Colon (tissue), 2 donors: Measurements from ENCODE around the gene RECQL5.
"Not testable (repeated sequence)": the region's sequence is repeated elsewhere in the genome, so short reads cannot be mapped to it uniquely, and the experiment has no call there.

Source experiments
- FAIRE-seq: peaks from 2 replicates; lab custom pipeline; 2012; peaks lifted over from hg19 to GRCh38; lab: Jason Lieb, UNC
- donor health status: control.
- donor health status: control.

The RECQL5 gene

DNA sequence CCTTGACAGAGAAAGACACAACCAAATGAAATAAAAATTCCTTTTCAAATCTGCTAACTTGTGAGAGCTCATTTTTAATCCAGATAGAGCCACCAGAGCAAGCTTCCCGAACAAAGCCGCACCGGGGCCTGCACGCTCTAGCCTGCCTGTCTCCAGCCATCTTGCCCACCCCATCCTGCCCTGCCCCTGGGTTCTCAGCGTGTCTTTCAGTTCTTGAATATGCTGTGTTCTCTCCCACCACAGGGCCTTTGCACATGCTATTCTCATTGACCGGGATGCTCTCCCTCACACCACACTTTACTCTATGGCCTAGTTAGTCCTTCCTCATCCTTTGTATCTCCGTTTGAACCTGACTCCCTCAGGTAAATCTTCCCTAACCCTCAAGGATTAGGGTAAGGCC, 19.0 kb downstream of the RECQL5 start:
- no peak for FAIRE-seq

DNA sequence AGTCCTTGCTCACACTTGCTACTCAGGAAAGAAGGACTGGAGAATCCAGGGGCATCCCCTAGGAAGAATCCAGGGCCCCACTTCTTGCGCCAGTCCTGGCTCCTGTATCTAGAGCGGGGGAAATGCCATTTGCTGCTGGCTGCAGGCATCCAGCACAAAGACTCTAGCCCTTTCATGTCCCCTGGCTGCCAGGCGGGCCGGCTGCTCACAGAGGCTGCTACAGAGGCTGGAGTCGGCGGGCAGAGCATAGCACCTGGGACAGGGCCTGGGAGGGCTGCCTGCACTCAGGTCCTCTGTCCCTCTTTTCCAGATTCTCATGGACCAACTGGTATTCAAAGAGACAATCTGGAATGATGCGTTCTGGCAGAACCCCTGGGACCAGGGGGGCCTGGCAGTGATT, 19.9 kb downstream of the RECQL5 start:
- FAIRE-seq = no peak

DNA sequence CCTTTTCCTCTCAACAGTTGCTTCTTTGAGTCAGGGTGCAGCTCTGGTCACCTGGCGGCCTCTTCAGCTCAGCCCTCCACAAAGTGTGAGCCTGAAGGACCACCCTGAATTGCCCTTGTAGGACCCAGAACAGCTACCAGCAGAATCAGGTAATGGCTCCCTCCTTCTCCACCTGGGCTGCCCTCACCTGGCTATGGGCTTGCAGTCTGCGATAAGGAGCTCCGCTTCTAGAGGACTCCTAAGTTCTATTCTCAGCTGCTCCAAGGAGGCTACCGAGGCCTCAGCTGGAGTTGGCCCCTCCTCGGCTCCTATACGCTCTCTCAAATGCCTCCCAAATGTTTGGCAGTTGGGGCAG, 20.3 kb downstream of the RECQL5 start:
- no peak for FAIRE-seq

DNA sequence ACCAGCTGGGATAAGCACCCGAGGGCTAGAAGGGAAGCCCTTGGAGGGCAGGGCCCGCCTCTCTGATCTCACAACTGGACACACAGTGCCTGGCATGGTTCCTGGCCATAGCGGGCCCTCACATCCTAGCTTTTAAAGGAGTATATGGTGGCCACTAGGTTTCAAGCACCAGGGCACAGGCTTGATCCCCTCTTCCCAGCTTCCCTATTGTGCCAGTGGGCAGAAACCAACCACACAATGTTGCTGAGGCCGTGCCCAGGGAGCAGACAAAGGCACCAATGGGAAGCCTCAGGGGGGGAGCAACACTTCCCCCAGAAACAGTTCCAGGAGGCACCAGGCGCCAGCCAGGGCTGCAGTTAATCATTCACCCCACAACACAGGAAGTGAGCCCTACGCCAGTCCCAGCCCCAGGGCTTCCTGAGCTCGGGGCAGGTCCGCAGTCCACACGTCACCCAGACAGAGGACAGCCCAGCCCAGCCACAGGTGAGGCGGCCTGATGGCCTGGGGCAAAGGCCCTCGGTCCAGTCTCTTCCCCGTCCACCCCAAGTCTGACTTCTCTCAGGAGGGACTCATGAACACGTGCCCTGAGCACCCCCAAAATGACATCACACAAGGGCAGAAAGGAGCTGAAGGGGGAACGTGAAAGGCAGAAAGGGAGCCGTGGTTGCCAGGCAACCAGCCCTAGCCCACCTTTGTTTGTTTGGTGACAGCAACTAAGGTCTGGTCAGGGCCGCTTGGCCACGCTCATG, 20.9 kb downstream of the RECQL5 start:
- no peak for FAIRE-seq

DNA sequence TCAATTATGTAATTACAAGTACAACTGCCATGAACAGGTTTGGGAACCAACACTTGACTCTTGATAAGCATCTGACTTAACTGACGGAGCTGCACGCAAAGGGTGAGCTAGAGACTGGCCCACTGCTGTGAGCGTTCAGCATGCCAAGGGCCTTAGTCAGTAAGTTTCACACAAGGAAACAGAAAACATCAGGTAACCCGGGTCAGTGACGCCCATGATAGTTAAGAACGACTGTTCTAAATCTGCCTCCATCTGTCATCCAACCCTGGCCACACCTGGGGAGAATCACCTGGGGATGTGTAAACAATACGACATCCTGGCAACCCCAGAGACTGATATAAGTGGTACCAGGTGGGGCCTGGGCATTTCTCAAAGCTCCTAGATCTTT, 21.5 kb downstream of the RECQL5 start:
- peak; percentile 60 for FAIRE-seq

DNA sequence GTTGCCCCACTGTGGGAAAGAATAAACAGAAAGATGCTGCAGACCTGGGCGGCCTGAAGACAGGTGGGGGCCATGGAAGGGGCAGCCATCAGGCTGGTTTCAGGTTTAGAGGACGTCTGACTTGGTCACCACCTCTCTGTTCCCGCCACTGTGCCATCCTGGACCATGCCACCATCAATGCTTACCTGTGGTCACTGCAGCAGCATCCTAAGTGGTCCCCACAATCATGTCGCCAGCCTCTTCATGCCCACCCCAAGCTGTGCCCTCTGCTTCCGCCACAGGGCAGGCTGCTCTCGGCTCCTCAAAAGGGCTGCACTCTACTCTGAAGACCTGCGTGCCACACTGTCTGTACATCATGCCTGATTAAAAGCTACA, 23.3 kb downstream of the RECQL5 start:
- FAIRE-seq = no peak

DNA sequence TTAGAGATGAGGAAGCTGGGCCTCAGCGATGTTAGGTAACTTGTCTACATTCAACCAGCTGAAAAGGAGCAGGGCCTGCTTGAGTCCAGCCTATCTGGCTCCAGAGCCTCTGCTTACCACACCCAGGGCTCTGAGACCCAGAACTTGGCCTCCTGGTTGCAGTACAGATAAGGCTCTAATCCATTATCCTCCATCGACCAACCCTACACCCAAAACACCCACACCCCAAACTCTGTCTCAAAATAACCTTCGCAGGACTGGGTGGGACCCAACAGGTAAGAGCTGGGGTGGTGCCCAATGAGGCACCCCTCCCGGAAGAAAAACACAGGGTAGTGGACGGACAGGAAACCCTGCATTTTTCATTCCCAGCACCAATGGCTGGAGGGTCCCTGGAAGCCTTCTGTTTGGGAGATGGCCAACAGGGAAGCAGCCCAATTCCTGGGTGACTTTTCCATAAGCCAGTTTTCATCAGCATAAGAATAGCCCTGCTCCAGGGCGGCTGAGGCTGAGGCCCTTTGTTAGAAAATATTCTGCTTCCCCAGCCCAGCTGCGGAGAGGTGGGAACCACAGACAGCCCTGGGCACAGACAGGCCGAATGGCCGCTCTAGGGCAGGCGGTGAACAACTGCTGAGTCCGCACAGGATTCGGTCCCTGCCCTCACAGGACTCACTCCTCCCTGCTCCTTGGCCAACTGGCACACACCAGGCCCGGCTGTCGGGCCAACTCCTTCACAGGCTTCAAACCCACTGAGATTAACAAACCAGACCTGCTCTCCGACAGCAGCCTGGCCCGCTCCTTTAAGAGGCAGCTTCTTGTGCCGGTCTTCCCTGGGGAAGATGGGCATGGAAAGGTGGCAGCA, 23.9 kb downstream of the RECQL5 start:
- FAIRE-seq = no peak

DNA sequence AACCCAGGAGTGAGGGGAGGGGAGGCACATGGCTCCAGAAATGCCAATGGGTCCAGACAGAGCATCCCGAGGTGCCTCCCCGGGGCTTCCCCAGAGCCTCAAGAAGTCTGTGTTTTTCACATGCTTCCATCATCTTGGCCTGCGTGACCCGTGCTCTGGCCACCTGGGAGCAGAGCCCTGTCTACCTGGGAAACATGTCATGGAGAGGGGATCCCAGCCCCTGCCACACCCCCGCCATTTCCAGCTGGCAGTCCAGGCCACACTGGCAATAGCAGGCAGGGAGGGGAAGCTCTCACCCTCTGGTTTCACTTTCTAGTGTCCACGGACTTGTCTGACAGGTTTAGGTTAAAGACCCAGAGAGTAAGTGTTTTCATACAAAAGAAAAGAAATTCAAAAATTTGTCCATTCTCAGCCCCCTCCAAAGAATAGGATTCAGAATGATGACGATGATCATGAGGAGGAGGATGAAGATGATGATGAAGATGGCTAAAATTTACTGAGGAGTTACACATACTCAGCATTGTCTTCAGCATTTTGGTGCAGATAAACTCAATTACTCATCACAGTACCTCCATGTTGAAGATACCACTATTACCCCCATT, 24.7 kb downstream of the RECQL5 start:
- FAIRE-seq = no peak

DNA sequence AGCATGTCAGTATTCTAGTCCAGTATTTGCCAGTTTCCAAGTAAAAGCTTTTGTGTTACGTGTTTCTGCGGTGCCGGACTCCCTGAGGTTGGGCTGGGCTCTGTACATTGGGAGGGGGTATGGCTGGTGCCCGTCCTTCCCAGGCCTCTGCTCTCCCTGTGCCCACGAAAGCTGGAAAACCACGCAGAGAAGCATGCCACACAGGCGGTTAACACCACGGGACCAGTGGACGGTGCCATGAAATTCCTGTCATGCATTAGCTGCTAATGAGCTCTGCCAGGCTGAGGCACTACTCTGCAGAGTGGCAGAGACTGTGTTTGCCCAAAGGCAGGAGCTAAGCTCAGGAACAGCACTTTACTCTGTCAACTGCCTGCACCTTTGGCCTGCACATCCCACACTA, 25.6 kb downstream of the RECQL5 start:
- FAIRE-seq = no peak

DNA sequence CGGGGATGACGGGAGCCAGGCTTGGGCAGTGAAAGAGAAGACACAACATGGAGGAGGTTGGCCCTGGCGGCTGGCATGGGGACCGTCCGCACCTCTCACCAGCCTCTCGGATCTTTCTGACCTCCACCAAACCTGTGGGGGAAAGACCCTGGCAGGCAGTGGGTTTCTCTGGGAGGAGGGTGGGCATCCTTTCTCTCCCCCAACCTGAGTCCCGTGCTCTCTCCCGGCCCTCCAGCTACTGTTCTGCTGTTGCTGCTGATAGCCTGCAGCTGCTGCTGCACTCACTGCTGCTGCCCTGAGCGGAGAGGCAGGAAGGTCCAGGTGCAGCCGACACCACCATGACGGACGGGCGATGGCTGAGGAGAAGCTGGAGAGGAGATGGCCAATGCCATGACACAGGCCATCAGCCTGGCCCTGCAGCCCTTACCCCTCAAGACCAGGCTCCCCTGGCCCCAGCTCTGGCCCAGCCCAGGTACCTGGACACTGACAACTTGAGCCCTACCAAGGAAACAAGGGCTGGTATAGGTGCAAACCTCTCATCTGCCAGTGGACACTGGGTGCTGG, 26.3 kb downstream of the RECQL5 start:
- no peak for FAIRE-seq

DNA sequence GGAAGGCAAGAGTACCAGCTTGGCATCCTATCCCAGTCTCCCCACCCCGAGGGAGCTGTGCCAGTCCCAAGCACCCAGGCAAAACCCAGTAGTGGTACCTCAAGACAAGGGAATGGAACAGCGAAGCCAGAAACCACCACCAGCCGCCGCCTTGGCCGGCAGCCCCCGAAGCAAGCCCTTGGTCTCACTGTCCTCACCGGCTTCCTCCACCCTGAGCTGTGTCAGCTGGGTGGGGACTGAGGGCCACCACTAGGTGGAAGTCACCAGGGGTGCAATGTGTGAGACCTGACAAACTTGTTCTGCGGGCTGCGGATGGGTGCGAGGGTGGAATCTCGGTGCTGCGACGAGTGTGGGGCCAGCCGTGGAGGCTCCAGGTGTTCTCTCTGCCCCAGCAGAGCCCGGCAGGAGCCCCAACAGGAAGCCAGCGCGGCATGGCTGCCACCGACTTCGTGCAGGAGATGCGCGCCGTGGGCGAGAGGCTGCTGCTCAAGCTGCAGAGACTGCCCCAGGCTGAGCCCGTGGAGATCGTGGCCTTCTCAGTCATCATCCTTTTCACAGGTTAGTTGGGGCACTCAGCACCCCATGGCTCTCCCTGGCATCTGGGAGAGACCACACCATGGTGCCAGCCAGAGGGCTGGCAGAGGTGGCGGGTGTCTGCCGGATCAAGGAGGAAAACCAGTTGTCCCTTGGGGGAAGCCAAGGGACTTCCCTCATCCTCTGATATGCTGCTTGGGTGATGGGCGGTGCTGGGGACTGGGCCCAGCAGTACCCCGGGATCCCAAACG, 27.0 kb downstream of the RECQL5 start:
- FAIRE-seq = no peak

DNA sequence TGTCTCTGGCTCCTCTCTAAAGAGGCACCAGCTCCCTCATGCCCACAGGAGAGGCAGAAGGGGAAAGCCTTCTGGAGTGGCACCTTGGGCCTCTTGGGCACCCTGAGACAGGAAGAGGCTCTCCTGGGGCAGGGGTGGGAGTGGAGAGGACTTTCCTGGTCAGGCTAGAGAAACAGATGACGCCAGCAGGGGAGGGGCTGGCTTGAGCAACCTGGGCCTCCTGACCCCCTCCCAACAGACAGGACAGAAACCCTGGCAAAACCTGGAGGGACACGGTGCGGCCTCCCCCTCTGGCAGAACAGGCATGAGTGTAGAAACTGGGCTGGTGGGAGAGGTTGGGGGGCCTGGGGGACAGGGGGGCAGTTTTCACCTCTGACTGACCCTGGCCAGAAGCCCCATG, 27.6 kb downstream of the RECQL5 start:
- no peak for FAIRE-seq

DNA sequence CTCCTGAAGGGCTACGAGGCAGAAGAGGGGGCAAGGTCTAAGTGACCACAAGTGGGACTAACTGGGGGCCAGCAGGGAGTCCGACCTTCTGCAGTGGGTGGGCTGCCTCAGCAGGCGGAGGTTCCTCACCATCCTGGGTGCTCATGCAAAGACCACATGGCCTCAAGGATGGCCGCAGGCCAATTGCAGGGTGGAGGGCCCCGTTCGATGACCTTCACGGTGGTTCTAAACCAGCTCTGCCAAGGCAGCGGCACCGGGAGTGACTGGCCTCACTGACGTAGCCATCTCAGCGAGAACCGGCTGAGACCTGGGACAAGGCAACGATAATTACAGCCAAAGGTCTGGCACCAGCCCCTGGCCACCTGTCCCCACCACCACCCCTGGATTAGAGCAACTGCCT, 28.1 kb downstream of the RECQL5 start:
- FAIRE-seq = no peak

DNA sequence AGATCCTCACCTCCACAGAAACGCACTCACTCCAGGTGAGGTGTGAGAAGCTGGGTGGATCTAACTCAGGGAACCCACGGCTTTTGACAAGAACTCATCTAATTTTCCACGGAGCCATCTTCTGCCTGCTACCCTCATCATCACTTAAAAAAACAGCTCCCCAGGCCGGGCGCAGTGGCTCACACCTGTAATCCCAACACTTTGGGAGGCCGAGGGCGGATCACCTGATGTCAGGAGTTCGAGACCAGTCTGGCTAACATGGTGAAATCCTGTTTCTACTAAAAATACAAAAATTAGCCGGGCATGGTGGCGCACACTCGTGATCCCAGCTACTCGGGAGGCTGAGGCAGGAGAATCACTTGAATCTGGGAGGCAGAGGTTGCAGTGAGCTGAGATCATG, 28.9 kb downstream of the RECQL5 start:
- not testable (repeated sequence) for FAIRE-seq

DNA sequence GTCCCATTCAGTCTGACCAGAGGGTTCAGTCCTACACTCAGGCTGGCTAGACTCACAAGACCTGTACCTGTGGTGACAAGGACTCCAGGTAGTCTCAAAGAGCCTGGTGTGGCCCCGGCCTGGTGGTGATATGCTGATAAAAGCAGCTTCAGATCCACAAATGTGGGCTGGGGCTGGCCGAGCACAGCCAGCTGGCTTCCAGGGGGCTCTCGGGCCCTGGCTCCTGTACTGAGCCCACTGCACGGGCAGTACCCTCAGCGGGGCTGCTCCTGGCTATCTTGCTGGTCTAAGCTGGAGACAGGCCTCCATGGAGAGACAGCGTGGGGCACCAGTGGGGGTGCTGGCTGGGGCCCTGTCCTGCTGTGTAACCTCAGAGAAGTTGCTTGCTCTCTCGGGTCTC, 29.4 kb downstream of the RECQL5 start:
- FAIRE-seq = no peak

DNA sequence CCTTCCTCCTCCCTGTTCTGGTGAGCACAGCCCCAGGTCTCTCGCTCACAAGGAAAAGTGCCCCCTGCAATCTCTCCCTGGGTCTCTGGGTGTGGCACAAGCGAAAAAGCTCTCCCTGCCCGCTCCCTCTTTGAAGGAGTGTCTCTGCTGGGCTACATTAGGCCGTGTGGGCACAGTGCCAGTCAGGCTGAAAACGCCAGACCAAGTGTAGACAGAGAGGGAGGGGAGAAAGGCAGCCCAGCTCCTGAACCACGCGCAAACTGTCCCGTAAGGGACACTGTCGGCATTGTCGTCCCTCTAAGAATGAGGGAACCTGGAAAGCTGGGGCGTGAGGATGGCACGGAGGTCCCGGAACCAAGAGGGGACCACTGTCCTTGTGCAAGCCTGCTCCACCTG, 29.8 kb downstream of the RECQL5 start:
- no peak for FAIRE-seq

DNA sequence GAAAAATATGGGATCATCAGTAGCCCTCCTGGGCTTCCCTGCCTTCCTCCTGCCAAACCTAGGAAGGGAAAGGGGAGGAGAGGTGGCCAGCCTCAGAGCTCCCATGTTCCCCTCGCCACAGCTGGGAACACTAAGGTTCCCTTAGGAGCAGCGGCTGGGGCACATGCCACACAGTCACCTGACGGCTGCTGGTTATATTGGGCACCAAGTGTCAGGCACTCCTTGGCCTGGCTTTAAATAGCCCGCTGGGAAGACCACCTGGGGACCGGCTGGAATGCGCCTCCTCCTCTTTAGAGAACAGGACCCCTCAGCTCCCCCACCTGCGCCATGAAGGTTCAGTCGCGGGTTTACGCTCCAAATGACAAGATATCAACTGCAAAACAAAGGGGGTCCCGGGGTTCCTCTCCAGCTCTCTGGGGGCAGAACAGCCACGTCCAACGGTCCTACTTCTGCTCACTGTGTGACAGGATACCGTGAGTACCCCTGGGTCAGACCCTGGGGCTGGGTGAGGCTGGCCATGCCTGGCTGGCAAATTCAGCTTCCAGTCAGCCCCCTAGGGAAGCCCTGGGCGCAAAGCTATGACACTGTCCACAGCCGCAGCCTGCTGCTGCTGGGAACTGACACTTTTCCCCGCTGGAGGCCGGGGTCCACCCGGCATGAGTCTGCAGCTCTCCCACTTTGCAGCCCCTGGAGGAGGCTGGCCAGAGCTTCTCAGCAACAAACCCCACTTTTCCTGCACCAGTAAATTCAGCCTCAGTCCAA, 30.4 kb downstream of the RECQL5 start:
- FAIRE-seq = no peak

DNA sequence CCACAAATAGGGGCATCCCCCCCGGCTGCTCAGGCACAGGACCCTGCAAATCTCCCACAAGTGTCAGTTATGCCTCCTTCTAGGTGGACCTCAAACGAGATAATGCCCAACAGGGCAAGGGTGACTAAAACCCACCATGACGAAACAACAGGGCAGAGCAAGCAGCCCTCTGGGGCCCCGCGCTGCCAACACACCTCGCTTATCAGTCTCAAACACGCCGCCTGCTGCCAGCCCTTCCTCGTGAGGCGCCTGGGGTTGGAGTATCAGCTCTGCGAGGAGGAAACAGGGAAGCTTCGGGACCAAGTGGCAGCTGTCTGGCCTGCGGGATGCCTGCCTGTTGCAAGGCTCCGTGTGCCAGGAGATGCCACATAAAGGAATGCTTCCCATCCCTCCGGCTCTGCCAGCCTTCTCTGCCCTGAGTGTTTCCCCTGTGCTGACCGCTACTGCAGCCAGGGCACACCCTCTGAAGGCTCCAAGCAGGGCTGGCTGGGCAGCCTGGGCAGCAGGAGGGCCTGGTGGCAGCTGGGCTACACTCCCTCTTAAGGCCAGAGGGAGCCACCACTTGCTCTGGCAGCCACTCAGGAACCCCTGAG, 31.2 kb downstream of the RECQL5 start:
- no peak for FAIRE-seq

DNA sequence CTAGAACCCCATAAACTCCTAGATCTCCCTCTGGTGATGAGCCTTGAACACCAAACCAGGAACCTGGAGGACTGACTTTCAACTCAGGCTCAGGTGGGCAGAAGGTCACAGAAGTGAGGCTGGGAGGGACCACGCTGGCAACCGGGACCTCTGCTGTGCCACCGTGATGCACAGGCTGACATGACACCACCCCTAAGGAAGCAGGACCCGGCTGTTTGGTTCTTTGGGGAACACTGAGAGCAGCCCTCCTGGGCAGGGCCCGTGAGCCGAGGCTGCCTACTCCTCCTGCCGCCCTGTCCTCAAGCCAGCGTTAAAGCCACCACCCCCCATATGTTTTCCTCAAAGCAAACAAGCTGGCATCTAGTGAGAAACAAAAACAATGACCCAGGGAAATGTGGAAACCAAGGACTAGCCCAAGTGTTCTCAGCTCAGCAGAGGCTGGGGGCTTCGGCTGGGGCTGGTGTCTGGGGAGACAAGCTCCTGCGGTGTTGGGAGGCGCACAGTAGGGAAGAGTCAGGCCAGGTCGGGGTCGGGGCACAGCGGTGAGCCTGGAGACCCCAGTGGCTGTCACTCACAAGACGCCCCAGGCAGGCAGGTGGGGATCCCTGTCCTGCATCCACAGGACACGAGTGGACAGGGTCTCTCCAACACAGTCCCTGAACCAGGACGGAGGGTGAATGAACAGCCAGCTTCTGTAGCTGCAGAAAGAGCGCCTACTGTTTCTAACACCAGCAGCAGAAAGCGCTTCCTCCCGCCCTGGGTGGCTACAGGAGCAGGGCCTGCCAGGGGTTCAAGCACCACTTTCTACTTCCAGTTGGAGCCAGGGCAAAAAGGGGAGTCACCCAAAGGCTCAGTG, 32.0 kb downstream of the RECQL5 start:
- no peak for FAIRE-seq

DNA sequence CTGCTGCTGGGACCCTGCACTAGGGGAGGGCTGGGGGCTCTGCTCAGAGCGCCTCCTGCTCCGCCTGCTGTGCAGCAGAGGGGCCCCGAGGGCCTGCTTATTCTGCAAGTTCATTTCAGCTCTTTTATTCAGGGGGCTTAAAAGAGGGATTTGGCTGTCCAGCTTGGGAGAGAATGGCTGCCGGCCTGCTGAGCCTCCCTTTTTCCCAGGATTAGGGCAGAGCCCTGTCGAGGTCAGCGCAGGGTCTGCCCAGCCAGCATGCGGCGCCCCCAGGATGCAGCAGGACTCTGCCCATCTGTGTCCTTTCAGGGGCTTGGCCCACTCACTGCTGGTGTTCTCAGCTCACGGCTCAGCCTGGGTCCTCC, 32.6 kb downstream of the RECQL5 start:
- FAIRE-seq = no peak
